ENCODE measurements around the gene SLC44A5.

Gene SLC44A5

DNA sequence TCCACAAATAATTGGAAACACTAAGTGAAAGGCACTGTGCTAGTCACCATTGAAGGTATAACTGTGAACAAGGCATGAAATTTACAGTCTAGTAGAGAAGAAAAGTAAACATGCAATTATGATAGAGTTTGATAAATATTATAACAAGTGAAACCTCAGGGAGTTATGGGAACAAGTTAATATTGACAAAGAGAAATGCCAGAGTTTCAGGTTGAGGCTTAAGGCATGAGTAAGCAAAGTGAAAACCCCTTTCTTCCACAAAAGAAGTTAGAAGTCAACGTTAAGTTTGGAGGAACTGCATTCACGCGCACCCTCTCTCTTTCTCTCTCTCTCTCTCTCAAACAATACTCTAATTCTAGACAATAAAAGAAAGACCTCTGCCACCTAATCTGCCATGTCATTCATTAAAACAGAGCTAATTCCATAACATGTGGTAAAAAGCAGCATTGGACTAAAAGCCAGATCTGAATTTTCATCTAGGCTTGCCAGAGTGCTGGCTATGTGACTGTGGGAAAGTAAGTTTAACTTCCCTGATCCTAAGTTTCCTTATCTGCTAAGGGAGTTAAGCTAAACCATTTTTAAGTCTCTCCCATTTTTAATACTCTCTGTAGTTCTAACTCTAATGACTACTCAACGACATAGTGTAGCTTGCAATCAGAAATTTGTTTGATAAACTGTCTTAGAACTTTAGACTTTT lies 22.0 kb downstream of the SLC44A5 start:
- no peak for DNase-seq

DNA sequence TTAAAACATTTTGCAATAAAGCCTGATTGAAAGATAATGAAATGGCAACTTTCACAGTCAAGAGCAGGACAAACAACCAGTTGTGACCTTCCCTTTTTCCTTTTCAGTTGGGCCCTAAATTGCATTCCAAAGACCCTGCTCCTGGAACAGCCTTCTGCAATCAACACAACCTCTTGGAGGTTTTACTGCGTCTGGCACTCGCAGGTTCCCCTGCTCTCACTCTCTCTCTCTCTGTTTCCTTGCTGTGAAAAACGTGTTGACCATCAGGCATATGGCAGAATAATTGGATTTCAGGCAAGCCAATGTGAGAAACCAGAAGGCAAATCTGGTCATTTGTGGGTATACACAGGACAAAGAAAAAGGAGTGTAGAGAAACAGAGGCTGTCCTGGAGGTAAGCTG lies 23.2 kb downstream of the SLC44A5 start:
- no peak for DNase-seq

DNA sequence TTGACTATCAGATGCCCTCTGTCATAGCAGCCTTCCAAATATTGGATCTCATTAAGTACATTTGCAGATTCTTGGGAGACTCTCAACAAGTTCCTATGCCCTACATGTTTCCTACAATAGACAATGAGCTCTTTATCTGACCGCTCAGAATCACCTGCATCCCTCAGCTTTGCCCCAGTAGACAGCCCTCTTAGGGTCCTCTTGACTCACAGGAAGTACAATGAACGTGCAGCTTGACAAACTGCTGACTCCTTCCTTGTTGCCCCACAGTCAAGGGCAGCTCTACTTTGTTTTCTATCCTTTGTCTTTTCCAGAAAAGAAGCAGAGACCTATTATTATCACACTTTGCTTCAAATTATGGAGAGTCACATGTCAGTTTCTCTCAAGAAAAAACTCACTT lies 27.6 kb downstream of the SLC44A5 start:
- no peak for DNase-seq

DNA sequence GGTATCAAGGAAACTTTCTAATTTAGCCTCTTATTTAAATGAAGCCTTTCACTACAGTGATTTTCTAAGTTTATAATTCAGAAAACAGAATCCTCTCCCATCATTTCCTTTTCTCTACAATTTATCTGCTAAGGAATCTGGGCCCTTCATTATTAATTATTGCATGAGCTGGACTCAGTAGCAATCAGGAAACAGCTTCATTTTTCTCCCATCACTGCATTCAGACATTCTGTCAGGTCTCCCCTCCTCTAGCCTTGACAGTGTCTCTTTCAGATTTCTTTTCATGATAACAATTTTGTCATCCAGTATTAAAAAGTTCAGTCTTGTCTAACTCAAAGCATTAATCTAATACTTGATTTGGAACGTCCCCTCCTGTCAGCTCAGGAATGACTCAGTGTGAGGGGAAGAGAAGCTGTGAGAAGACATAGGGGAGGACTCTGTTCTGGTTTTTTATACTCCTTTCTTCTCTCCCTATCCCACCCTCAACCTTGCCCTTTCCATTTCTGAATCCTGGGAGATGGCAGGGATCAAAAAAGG lies 28.1 kb downstream of the SLC44A5 start:
- no peak for DNase-seq

- no peak for DNase-seq
Observed at GRCh38 chr1:75579046-75579445, 31.9 kb downstream of the SLC44A5 start.

DNA sequence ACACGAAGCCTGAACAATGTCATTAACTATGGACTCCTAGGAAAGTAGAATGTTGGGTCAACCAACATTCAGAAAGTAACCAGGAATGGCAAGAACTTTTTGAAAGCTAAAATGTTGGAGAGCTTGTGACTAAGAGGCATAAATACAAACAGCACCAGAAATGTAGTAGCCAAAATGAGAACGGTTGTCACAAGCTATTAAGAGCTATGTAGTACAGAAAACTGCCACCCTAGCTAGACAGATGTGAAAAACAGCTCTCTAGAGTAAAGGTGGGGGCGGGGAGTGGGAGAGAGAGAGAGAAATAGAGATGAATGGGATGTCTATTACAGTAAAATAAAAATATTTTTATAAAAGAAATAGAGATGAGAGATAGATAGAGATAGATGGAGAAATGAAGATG lies 35.1 kb downstream of the SLC44A5 start:
- DNase-seq: no peak

- DNase-seq: no peak
Observed at GRCh38 chr1:75567191-75567590, 43.7 kb downstream of the SLC44A5 start.

DNA sequence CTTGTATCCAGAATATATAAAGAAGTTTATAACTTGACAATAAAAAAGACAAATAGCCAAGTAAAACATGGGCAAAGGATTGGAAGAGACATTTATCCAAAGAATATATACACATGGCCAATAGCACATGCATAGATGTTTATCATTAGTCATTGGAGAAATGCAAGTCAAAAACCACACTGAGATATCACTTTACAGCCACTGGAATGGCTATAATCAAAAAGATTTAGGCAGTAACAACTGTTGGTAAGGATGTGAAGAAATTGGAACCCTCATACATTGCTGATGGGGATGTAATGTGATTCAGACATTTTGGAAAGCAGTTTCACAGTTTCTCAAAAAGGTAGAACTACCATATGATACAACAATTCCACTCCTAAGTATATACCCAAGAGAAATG lies 51.1 kb downstream of the SLC44A5 start:
- no peak for DNase-seq

DNA sequence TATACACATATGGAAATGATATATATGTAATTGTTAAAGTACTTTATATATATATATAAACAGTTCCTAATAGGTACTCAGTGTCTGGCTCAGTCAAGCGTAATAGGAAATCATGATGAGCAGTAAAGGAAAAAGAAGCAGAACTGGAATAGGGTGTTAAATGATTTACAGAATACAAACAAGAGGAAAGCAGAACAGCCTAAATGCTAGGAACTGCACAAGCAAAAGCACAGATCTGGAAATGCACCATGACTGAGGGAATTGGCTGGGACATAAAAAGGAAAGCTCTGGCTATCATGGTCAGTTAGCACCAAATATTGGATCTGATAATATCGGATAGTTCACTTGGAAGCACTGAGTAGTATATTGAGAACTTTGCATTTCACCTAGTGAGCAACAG lies 51.8 kb downstream of the SLC44A5 start:
- no peak for DNase-seq

GRCh38 chr1:75554870-75555269 lies 56.0 kb downstream of the SLC44A5 start:
- DNase-seq: no peak

DNA sequence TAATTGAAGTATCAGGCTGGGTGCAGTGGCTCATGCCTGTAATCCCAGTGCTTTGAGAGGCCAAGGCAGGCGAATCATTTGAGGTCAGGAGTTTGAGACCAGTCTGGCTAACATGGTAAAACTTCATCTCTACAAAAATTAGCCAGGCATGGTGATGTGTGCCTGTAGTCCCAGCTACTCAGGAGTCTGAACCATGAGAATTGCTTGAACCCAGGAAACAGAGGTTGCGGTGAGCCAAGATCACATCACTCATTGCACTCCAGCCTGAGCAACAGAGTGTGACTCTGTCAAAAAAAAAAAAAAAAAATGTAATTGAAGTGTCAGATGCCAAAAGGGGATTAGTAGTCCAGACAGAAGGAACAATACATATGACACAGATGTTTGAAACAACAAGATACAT lies 56.7 kb downstream of the SLC44A5 start:
- DNase-seq: no peak

- no peak for DNase-seq
Observed at GRCh38 chr1:75550559-75550958, 60.4 kb downstream of the SLC44A5 start.

DNA sequence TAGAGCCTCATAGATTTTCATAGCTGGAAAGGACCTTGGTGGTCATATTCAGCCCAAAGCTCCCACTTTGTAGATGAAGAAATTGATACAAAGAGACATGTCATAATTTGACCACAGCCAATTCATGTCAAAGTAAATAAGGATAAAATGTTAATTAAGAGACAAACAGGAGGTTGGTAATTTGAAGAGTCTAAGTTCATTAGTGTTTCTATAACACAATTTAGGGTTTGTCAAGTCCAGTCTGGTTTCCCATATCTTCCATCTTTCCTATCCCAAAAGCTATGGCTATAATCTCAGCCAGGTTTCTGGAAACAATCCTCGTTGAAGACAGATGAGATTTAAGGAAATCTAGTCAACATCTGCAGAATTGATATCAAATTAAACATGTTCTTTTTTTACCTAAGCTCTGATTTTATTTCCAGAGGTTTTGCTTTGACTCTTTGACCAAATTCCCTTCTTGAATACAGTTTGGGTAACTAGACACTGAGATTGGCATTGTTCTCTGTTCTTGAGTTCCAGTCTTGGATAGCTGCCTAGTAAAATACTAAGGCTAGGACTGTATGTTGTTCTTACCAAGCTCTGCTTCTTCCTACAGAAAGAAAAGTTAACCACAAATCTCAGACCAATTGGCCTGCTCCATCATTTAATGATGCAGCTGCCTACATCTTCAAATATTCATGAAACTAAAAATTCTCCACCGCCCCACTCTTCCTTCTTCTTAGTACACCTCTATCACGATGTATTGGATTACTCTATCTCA lies 62.0 kb downstream of the SLC44A5 start:
- no peak for DNase-seq

DNA sequence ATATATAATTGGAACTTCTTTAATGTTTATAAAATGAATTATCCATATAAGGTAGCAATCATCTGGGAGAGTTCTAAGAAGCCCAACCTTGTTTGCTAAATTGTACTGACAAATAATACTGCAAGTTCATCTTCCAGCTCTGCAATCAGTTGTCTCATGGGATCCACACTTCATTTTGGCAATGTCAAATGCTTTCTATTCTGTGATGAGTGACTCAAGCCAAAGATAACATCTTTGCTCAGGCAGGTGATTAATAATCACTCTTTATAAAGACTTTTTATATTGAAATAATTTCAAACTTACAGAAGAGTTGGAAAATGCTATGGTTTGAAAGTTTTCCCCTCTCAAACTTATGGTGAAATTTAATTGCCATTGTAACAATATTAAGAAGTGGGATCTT lies 67.2 kb downstream of the SLC44A5 start:
- DNase-seq: no peak

DNA sequence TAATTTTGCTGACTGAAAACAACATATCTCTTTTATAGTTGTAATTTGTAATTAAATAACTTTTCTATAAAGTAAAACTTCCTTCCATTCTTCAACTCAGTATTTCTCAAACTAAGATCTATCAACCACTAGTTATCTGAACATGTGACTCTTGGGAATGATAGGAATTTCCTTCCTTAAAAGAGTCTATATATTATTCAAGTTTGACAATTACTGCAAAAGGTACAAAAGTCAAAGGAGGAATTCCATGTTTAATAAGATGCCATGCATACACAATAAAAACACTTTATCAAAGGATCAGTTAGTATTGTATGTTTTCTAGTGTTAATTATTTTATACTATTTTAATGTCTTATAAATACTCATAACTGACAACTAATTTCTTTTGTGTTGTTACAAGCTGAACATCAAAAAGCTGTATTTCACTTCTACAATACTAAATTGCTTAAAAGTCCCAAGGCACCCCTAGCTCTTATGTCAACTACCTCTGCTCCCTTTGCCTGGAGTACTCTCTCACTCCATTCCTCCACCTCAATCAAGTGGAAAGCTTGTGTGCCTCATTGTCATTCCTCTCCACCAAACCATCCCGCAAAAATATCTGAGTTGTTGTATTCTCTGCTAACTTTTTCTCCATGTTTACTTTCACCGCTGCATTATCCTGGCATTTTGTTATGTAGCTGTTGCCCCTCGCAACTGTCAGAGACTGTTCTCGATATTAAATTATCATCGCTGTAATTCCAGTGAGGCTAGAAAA lies 67.9 kb downstream of the SLC44A5 start:
- no peak for DNase-seq

GRCh38 chr1:75539230-75540116 lies 71.4 kb downstream of the SLC44A5 start:
- no peak for DNase-seq

DNA sequence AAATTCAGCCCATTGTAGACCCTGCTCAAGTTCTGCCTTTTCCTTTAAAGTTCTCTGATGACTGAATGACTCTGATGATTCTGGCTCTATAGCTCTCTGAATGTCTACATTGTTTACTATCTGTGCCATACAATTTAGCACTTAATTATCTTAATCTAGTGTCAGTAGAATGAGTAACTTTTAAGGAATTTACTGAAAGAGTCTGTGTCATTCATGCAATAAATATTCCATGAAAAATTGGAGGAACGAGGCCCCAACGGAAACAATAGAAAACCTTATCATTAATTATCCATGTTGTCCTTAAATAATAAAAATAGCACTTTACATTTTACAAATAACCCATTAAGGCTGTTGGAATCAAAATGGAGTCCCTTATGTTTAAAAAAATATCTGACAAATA lies 77.8 kb downstream of the SLC44A5 start:
- DNase-seq: no peak

GRCh38 chr1:75531570-75531969 lies 79.3 kb downstream of the SLC44A5 start:
- DNase-seq: no peak

GRCh38 chr1:75529488-75529887 lies 81.4 kb downstream of the SLC44A5 start:
- no peak for DNase-seq

GRCh38 chr1:75528001-75528400 lies 82.9 kb downstream of the SLC44A5 start:
- no peak for DNase-seq

GRCh38 chr1:75522389-75522788 lies 88.5 kb downstream of the SLC44A5 start:
- DNase-seq: peak in 1 of 2 donors; percentile 53

GRCh38 chr1:75521658-75522057 lies 89.3 kb downstream of the SLC44A5 start:
- DNase-seq: no peak

All from hippocampal formation (tissue), 2 donors.